ENCODE measurements around the gene OPRPN.

DNA sequence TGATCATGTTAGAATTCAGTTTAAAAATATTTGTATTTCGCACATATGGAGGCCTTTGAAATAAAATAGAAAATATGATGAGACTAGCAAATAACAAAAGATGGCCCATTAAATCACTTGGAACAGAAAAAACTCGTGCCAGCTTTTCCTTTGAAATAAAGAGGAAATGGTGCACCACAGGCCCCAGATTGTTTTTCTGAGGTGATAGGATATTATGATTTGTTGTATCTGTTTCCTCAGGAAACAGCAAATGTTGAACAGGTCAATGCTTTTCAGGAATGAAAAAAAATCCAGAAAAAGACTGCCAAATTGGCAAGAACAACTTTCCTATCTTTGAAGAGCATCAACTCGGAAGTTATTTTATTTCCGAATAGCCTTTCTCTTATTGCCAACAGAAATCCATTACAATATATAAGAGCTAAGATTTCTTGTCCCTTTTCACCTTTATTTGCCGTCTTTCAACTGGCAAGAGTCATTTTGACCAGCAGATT is 15.0 kb upstream of the OPRPN start, which contains the start of gene SMR3B:
- TF ChIP-seq, protein P1, sequence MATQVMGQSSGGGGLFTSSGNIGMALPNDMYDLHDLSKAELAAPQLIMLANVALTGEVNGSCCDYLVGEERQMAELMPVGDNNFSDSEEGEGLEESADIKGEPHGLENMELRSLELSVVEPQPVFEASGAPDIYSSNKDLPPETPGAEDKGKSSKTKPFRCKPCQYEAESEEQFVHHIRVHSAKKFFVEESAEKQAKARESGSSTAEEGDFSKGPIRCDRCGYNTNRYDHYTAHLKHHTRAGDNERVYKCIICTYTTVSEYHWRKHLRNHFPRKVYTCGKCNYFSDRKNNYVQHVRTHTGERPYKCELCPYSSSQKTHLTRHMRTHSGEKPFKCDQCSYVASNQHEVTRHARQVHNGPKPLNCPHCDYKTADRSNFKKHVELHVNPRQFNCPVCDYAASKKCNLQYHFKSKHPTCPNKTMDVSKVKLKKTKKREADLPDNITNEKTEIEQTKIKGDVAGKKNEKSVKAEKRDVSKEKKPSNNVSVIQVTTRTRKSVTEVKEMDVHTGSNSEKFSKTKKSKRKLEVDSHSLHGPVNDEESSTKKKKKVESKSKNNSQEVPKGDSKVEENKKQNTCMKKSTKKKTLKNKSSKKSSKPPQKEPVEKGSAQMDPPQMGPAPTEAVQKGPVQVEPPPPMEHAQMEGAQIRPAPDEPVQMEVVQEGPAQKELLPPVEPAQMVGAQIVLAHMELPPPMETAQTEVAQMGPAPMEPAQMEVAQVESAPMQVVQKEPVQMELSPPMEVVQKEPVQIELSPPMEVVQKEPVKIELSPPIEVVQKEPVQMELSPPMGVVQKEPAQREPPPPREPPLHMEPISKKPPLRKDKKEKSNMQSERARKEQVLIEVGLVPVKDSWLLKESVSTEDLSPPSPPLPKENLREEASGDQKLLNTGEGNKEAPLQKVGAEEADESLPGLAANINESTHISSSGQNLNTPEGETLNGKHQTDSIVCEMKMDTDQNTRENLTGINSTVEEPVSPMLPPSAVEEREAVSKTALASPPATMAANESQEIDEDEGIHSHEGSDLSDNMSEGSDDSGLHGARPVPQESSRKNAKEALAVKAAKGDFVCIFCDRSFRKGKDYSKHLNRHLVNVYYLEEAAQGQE (IDR thresholded peaks at IDR 0.05; ENCODE audit: low read depth): no peak
- no peak for TF ChIP-seq NFIC (IDR thresholded peaks at IDR 0.05)

Measured in Ishikawa (cell line).